ENCODE data around the gene RIPOR1. TPM values are rescaled to one million over a fixed set of nuclear protein-coding genes. Genes with fewer than 3 reads are reported as not detected.
A peak's percentile ranks its signal among the peaks of the same experiment; 100 is the strongest.

Gene RIPOR1, protein sequence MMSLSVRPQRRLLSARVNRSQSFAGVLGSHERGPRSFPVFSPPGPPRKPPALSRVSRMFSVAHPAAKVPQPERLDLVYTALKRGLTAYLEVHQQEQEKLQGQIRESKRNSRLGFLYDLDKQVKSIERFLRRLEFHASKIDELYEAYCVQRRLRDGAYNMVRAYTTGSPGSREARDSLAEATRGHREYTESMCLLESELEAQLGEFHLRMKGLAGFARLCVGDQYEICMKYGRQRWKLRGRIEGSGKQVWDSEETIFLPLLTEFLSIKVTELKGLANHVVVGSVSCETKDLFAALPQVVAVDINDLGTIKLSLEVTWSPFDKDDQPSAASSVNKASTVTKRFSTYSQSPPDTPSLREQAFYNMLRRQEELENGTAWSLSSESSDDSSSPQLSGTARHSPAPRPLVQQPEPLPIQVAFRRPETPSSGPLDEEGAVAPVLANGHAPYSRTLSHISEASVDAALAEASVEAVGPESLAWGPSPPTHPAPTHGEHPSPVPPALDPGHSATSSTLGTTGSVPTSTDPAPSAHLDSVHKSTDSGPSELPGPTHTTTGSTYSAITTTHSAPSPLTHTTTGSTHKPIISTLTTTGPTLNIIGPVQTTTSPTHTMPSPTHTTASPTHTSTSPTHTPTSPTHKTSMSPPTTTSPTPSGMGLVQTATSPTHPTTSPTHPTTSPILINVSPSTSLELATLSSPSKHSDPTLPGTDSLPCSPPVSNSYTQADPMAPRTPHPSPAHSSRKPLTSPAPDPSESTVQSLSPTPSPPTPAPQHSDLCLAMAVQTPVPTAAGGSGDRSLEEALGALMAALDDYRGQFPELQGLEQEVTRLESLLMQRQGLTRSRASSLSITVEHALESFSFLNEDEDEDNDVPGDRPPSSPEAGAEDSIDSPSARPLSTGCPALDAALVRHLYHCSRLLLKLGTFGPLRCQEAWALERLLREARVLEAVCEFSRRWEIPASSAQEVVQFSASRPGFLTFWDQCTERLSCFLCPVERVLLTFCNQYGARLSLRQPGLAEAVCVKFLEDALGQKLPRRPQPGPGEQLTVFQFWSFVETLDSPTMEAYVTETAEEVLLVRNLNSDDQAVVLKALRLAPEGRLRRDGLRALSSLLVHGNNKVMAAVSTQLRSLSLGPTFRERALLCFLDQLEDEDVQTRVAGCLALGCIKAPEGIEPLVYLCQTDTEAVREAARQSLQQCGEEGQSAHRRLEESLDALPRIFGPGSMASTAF
- 18.9 TPM for polyA plus RNA-seq
- long read RNA-seq, donor 1, result 0 reads
- long read RNA-seq, donor 2, full-length matches to known transcripts, result 1 of 8 reads
- long read RNA-seq, donor 2, partial matches to known transcripts, result 7 of 8 reads
- long read RNA-seq, donor 2, other reads (novel, unspliced or antisense), result 0 of 8 reads
- long read RNA-seq, donor 3, result 0 reads
- long read RNA-seq, donor 4, result 0 reads
- long read RNA-seq, donor 5, partial matches to known transcripts, result 0 of 2 reads
- long read RNA-seq, donor 5, other reads (novel, unspliced or antisense), result 0 of 2 reads
- long read RNA-seq, donor 6, result 0 reads
- long read RNA-seq, donor 7, result 0 reads
- long read RNA-seq, donor 8, result 0 reads
- long read RNA-seq, donor 9, result 0 reads
- long read RNA-seq, donor 10, result 0 reads
- long read RNA-seq, donor 11, result 0 reads

DNA sequence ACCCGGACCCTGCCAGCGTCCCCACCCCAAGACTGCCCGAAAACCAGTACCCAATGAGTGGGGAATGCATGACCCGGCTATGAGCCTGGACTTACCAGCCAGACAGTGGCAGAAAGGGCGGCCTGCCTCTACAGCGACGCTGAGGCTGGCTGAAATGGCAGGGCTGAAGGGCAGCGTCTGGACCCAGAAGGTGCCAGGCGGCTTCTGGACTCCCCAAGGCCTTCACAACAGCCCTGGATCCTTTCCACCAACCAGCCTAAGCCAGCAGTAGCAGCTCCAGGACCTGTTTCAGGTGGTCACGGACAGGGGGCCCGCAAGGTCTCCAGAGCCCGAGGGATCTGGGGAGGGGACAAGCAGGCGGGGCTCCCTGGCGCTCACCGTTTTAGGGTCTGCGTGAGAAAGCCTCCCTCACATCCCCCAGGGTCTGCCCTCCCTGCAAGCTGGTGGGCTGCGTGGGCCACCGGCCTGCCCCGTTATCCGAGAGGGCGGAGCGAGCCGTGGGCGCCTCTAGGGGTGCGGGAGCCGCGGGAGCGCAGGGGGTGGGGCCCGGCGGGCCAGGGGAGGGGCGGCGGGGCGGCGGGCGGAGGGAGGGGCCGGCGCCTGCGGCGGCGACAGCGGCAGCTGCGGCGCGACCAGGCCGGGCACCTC is at the start of gene RIPOR1:
Gene RIPOR1, plus strand, starts transcription at position 608 of the 648 bp plus-strand sequence. CDS start 9,618 bp downstream, outside the sequence.
- no peak for DNase-seq
- peak within 1 kb of the TSS; percentile 37 for H3K27ac ChIP-seq (ENCODE audit: low read length)
- H3K4me3 ChIP-seq (ENCODE audit: low read length), result peak within 1 kb of the TSS; percentile 56
- WGBS (ENCODE audit: insufficient coverage, low lambda C conversion rate), result no CpG with 5 or more reads among the region's 45 CpGs
- H3K27me3 ChIP-seq (ENCODE audit: control insufficient read depth, insufficient read depth, low read length), result peaks cover 69% of the 10 kb centered on the region
- no peaks in the 10 kb centered on the region for H3K36me3 ChIP-seq (ENCODE audit: control insufficient read depth, insufficient read depth, low read length)
- H3K9me3 ChIP-seq (ENCODE audit: control insufficient read depth, low read depth, low read length), result peaks cover 3% of the 10 kb centered on the region
- H3K4me1 ChIP-seq (ENCODE audit: control insufficient read depth, insufficient read depth, low read length), result peaks cover 15% of the 10 kb centered on the region

DNA sequence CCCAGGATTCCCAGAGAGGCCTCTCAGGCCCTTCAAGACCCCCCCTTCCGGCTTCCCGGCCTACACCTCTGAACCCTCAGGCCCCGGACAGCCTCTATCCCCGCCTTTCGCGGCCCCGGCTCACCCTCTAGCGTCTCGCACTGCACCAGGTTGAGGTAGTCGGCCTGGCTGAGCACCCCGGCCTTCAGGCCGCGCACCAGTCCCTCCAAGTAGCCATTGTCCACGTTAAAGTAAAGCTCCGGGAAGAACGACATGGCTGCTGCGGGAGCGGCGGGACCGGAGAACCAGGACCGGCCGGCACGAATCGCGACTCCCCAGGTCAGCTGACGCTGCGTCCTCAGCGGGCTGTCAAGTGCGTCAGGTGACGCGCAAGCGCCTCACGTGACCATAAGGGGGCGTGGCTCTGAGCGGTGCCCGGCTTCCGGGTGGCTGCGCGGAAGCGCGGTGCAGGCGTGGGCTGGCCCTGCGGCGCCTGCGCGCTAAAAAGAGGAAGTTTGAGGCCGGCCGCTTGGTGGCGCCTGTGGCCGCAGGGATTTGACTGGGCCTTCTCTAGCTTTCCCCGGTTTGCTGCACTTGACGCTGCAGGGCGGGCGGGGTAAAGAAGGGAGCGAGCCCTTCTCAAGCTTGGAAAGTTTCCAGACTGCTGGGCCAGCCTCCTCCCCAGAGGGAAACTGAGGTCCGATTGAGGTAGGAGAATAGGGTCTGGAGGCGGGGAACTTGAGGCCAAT is 47.6 kb upstream of the RIPOR1 start, which contains the start of gene ATP6V0D1:
Gene ATP6V0D1, minus strand, starts transcription at position 325 of the 728 bp plus-strand sequence. Its CDS starts 71 bp downstream, at position 254.
- H3K4me3 ChIP-seq (ENCODE audit: low read length), result peak within 1 kb of the TSS; percentile 92
- peak within 1 kb of the TSS; percentile 93 for H3K27ac ChIP-seq (ENCODE audit: low read length)
- DNase-seq, result peak; percentile 99
- no peaks in the 10 kb centered on the region for H3K27me3 ChIP-seq (ENCODE audit: control insufficient read depth, insufficient read depth, low read length)
- no CpG with 5 or more reads among the region's 57 CpGs for WGBS (ENCODE audit: insufficient coverage, low lambda C conversion rate)
- peaks cover 22% of the 10 kb centered on the region for H3K4me1 ChIP-seq (ENCODE audit: control insufficient read depth, insufficient read depth, low read length)
- H3K36me3 ChIP-seq (ENCODE audit: control insufficient read depth, insufficient read depth, low read length), result peaks cover 2% of the 10 kb centered on the region
- H3K9me3 ChIP-seq (ENCODE audit: control insufficient read depth, low read depth, low read length), result no peaks in the 10 kb centered on the region

DNA sequence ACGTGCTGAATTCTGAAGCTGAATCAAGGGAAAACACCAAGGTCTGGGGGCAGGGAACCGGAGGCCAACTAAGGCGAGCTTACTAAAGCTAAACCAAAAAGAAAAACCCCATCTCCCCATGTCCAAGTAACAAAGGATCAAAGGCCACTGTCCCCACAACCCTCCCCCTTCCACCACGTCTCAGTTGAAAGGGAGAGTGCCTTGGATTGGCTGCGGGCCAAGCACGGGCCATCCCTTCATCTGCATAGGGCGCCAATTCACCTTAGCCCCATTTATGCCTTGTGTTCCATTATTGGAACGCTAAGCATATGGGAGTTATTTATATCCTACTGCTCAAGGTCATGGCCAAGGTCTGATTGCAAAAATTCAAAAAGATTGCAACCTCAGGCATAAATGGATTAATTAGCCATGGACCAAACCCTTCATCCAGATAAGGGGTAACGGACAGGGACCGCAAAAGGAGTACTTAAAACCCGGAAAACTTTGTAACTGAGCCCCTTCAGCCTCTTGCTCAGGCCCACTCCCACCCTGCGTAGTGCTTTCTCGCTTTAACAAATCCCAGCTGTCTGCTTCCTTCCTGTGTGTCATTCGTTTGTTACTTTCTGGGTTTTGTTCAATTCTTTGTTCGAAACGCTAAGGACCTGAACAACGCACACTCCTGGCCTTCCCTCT is 46.9 kb upstream of the RIPOR1 start:
- Histone ChIP-seq H3K4me1 (ENCODE audit: control insufficient read depth, insufficient read depth, low read length) (peaks cover 22% of the 10 kb centered on the region), H3K9me3 (ENCODE audit: control insufficient read depth, low read depth, low read length) (no peaks in the 10 kb centered on the region), H3K27me3 (ENCODE audit: control insufficient read depth, insufficient read depth, low read length) (no peaks in the 10 kb centered on the region), H3K27ac (ENCODE audit: low read length) (peak overlapping the region; percentile 77), H3K36me3 (ENCODE audit: control insufficient read depth, insufficient read depth, low read length) (peaks cover 2% of the 10 kb centered on the region), H3K4me3 (ENCODE audit: low read length) (peak overlapping the region; percentile 35)
- DNase-seq, result peak in 1 of 2 donors; percentile 41
- 60% methylated on average over 3 of the region's 17 CpGs for WGBS (ENCODE audit: insufficient coverage, low lambda C conversion rate)

DNA sequence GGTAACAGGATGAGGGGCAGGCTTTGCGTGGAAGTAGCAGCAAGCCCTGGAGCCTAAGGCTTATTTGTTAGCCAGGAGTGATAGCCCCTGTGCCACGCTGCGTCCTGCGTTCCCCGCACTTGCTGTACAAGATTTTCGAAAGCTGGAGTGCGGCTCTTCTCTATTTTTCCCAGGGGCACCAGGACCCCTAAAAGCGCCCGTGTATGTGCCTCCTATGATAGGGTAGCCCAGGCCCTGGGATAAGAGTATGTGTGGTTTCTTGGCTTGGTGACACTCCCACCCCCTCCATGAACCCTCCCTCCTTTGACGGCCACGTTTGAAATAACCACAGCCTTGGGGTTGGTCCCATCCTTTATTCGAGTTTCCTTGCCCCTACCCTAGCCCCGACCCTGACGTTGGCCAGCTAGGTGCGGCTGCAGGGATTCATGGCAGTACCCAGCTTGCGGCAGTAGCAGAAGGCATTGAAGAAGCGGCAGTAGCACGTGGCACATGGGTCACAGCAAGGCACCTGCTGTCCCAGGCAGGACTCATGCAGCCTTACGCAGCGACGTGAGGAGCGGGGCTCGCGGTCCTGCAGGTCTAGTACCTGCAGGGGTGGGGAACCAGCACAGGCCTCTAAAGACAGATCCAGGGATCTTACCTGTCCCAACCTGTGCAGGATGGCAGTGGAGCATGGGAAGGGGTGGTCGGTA is 46.2 kb upstream of the RIPOR1 start:
- H3K27me3 ChIP-seq (ENCODE audit: control insufficient read depth, insufficient read depth, low read length), result no peaks in the 10 kb centered on the region
- no peak overlapping the region for H3K27ac ChIP-seq (ENCODE audit: low read length)
- no CpG with 5 or more reads among the region's 25 CpGs for whole genome bisulfite sequencing (ENCODE audit: insufficient coverage, low lambda C conversion rate)
- no peaks in the 10 kb centered on the region for H3K9me3 ChIP-seq (ENCODE audit: control insufficient read depth, low read depth, low read length)
- peaks cover 22% of the 10 kb centered on the region for H3K4me1 ChIP-seq (ENCODE audit: control insufficient read depth, insufficient read depth, low read length)
- peaks cover 2% of the 10 kb centered on the region for H3K36me3 ChIP-seq (ENCODE audit: control insufficient read depth, insufficient read depth, low read length)
- H3K4me3 ChIP-seq (ENCODE audit: low read length), result no peak overlapping the region
- no peak for DNase-seq

DNA sequence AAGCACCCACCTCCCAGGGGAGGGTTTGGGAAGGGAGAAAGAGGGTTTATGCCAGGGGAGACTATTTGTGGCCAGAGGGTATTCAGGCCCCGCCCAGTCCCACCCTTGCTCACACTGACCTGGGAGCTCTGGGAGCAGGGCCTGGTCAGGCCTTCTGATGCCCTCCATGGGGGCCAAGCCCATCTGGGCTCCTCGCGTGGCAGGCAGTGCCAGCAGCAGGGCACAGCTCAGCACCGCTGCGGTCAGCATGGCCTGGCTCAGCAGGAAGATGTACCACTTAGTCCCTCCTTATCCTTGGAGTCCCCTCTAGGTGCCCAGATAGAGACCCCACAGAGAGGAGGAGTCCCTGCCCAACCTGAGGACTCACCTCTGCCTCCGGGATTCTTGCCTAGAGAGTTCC is 45.5 kb upstream of the RIPOR1 start, which contains the start of gene AGRP:
Gene AGRP, minus strand, starts transcription at position 398 of the 400 bp plus-strand sequence. Its CDS starts 149 bp downstream, at position 249.
- DNase-seq, result no peak
- H3K27ac ChIP-seq (ENCODE audit: low read length), result no peak within 1 kb of the TSS
- no peaks in the 10 kb centered on the region for H3K27me3 ChIP-seq (ENCODE audit: control insufficient read depth, insufficient read depth, low read length)
- WGBS (ENCODE audit: insufficient coverage, low lambda C conversion rate), result no CpG with 5 or more reads among the region's 6 CpGs
- peaks cover 17% of the 10 kb centered on the region for H3K4me1 ChIP-seq (ENCODE audit: control insufficient read depth, insufficient read depth, low read length)
- H3K36me3 ChIP-seq (ENCODE audit: control insufficient read depth, insufficient read depth, low read length), result peaks cover 2% of the 10 kb centered on the region
- H3K9me3 ChIP-seq (ENCODE audit: control insufficient read depth, low read depth, low read length), result no peaks in the 10 kb centered on the region
- H3K4me3 ChIP-seq (ENCODE audit: low read length), result no peak within 1 kb of the TSS

DNA sequence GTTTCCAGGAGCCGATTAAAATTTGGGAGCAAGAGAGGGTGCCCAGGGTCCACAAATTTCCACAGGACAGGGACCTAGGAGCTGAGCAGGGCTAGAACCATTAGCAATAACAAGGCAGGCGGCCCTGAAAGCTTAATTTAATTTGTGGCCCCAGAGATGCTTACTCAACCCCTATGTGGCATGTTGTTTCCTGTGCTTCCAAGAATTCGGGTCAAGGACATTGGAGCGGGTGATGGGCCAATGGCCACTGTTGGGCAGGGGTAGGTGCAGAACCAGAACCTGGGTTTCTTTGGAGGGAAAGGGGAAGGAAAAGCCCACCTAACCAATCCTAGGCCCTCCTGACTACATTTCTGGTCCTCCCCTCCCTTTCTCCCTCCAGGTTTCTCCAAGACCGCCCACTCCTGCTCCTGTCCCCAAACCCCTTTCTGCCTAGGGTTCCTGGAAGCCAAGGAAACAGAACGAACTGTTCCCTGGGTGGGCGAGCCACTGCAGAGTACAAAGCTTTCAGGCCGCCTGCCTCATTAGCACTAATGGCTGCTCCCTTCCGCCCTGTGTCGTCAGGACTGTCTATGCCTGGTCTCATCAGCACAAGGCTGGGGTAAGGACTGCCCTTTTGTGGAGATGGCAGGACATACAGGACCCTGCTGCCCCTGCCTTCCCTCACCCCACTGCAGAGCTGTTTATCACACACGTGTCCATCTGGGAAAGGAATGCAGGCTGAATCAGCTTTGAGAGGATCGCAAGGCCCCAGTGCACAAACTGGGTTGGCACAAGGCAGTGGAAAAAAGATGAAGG is 44.7 kb upstream of the RIPOR1 start:
- no peak overlapping the region for H3K4me3 ChIP-seq (ENCODE audit: low read length)
- peaks cover 17% of the 10 kb centered on the region for H3K4me1 ChIP-seq (ENCODE audit: control insufficient read depth, insufficient read depth, low read length)
- H3K27me3 ChIP-seq (ENCODE audit: control insufficient read depth, insufficient read depth, low read length), result no peaks in the 10 kb centered on the region
- H3K9me3 ChIP-seq (ENCODE audit: control insufficient read depth, low read depth, low read length), result no peaks in the 10 kb centered on the region
- no CpG with 5 or more reads among the region's 12 CpGs for WGBS (ENCODE audit: insufficient coverage, low lambda C conversion rate)
- peaks cover 2% of the 10 kb centered on the region for H3K36me3 ChIP-seq (ENCODE audit: control insufficient read depth, insufficient read depth, low read length)
- DNase-seq, result no peak
- H3K27ac ChIP-seq (ENCODE audit: low read length), result no peak overlapping the region

DNA sequence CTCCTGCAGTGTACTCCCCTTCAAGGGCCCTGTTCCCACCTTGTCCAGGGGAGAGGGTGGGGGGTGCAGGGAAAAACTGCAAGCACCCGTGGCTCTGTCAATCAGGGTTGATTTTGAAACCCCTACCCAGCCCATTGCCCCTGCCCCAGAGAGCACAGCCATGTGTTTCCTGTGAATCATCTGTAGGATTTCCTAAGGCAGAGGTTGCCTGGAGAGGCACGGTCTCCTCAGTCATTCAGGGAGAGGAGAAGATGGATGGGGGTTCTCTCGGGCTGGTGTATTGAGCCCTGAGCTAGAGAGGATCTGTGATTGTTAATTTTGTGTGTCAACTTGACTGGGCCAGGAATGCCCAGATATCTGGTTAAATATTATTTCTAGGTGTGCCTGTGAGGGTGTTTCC is 41.8 kb upstream of the RIPOR1 start:
- H3K27ac ChIP-seq (ENCODE audit: low read length), result no peak overlapping the region
- DNase-seq, result no peak

More for the DNA sequence above, 41.8 kb upstream of the RIPOR1 start:
- no peak overlapping the region for H3K4me3 ChIP-seq (ENCODE audit: low read length)
- H3K9me3 ChIP-seq (ENCODE audit: control insufficient read depth, low read depth, low read length), result no peaks in the 10 kb centered on the region
- no CpG with 5 or more reads among the region's 3 CpGs for WGBS (ENCODE audit: insufficient coverage, low lambda C conversion rate)
- H3K36me3 ChIP-seq (ENCODE audit: control insufficient read depth, insufficient read depth, low read length), result peaks cover 2% of the 10 kb centered on the region
- peaks cover 15% of the 10 kb centered on the region for H3K4me1 ChIP-seq (ENCODE audit: control insufficient read depth, insufficient read depth, low read length)
- no peaks in the 10 kb centered on the region for H3K27me3 ChIP-seq (ENCODE audit: control insufficient read depth, insufficient read depth, low read length)
